Naive B cell (primary cell): ENCODE data around the gene PLXNA4. TPM values are rescaled to one million over a fixed set of nuclear protein-coding genes. Genes with fewer than 3 reads are reported as not detected.
"Not testable (repeated sequence)": the region's sequence is repeated elsewhere in the genome, so short reads cannot be mapped to it uniquely, and the experiment has no call there.

Source experiments
- ATAC-seq, 2 donors: fragments of 150-1000 bp; cut with Tn5 transposase; 2 replicates each; pipeline ENCODE4 v1.10.0; 2021; ENCODE audit warnings: low read depth in 2 of 2, mild to moderate bottlenecking in 2 of 2, moderate library complexity in 2 of 2
- DNase-seq: peaks from one replicate; pipeline ENCODE4 v3.0.0; 2022
- H3K27ac Mint-ChIP-seq, 6 donors: one replicate each; pipeline ENCODE4 v1.8.0; 2020 to 2022; ENCODE audit warnings: mild to moderate bottlenecking in 6 of 6, mixed read lengths in 6 of 6, moderate library complexity in 5 of 6, inconsistent platforms in 2 of 6
- H3K27me3 Mint-ChIP-seq, 3 donors: one replicate each; pipeline ENCODE4 v1.8.0; 2021 to 2022; ENCODE audit warnings: mixed read lengths in 3 of 3, mild to moderate bottlenecking in 1 of 3
- H3K36me3 Mint-ChIP-seq, 2 donors: one replicate each; pipeline ENCODE4 v1.8.0; 2020 to 2022; ENCODE audit warnings: mixed read lengths in 2 of 2, inconsistent platforms in 1 of 2, mild to moderate bottlenecking in 1 of 2
- H3K4me1 Mint-ChIP-seq, 3 donors: one replicate each; pipeline ENCODE4 v1.8.0; 2020 to 2022; ENCODE audit warnings: mixed read lengths in 3 of 3, inconsistent platforms in 1 of 3, mild to moderate bottlenecking in 1 of 3, moderate library complexity in 1 of 3
- H3K4me3 Mint-ChIP-seq, 8 donors: one replicate each; pipeline ENCODE4 v1.8.0; 2020 to 2022; ENCODE audit warnings: mild to moderate bottlenecking in 8 of 8, mixed read lengths in 8 of 8, moderate library complexity in 8 of 8, inconsistent platforms in 2 of 8
- H3K9me3 Mint-ChIP-seq, 7 donors: one replicate each; pipeline ENCODE4 v1.8.0; 2020 to 2022; ENCODE audit warnings: mixed read lengths in 7 of 7, mild to moderate bottlenecking in 5 of 7, inconsistent platforms in 2 of 7, moderate library complexity in 1 of 7
- polyA plus RNA-seq, 6 donors: library from polyadenylated mRNA; unstranded; fragments of 300-500 nt; fragmentation: Illumina TruSeq; gene quantifications; one replicate each; pipeline ENCODE4 v1.2.3, GENCODE V29; 2021; ENCODE audit warnings: low read depth in 6 of 6

Gene PLXNA4
- polyA plus RNA-seq, 6 donors from 2014 or later: not detected

- Mint-ChIP-seq H3K9me3 (peaks cover 2 to 18% (median 11%) of the 10 kb centered on the region in 7 donors), H3K4me1 (no peaks in the 10 kb centered on the region), H3K27ac (no peak overlapping the region), H3K27me3 (peaks cover 0 to 9% (median 4%) of the 10 kb centered on the region in 3 donors), H3K4me3 (no peak overlapping the region), H3K36me3 (peaks cover 0 to 6% of the 10 kb centered on the region in 2 donors)
- ATAC-seq (no peak), DNase-seq (no peak)
Observed at GRCh38 chr7:132189881-132190280, 386.4 kb downstream of the PLXNA4 start.

GRCh38 chr7:132187869-132188789, 388.1 kb downstream of the PLXNA4 start:
- ATAC-seq (no peak), DNase-seq (no peak)
- Mint-ChIP-seq H3K27ac (peak overlapping the region in 1 of 6 donors; percentile 16), H3K36me3 (peaks cover 0 to 6% of the 10 kb centered on the region in 2 donors), H3K4me1 (no peaks in the 10 kb centered on the region), H3K9me3 (peaks cover 2 to 18% (median 11%) of the 10 kb centered on the region in 7 donors), H3K27me3 (peaks cover 0 to 9% (median 2%) of the 10 kb centered on the region in 3 donors), H3K4me3 (no peak overlapping the region)

DNA sequence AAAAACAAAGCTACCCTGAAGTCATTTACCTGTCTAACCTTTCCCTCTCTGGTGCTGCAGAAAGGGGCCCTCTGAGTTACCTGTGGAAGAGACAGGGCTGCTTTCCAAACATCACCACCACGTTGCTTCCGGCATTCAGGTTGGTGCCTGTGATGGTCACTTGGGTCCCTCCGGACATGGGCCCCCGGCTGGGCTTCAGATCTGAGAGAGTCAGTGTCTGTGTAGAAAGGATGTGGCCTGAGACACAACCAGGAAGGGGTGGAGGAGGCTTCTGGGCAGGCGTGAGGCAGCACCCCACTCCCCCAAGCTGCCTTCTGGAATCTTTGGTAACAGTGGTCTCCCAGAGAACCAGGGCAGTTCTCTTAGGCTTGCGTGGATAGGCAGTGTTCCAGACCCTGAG, 388.9 kb downstream of the PLXNA4 start:
- no peak for DNase-seq
- Mint-ChIP-seq H3K36me3 (peaks cover 0 to 6% of the 10 kb centered on the region in 2 donors), H3K27me3 (peaks cover 0 to 9% (median 0%) of the 10 kb centered on the region in 3 donors)

DNA sequence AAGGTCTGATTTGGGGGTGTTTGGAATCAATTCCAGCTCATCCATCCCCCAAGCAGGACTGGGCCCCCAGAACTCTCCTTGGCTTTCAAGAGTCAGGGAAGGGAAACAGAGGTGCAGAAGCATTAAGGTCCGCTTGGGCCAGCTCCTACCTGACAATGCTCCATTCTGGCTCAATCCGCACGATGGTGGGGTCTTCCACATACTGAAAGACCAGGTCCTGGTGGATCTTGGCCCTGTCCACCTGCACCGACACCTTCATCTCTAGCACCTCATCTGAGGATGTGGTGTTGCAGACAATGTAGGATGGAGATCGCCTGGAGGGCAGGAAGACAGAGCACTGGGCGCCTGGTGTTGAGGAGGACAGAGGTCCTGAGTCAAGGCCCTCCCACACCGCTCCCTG, 391.1 kb downstream of the PLXNA4 start:
- DNase-seq (no peak), ATAC-seq (no peak)
- Mint-ChIP-seq H3K27ac (no peak overlapping the region), H3K36me3 (peaks cover 0 to 6% of the 10 kb centered on the region in 2 donors), H3K4me3 (no peak overlapping the region), H3K4me1 (no peaks in the 10 kb centered on the region), H3K9me3 (peaks cover 2 to 12% (median 8%) of the 10 kb centered on the region in 7 donors), H3K27me3 (peaks cover 0 to 16% (median 0%) of the 10 kb centered on the region in 3 donors)

More for the DNA sequence above, 388.9 kb downstream of the PLXNA4 start:
- no peak overlapping the region for H3K27ac Mint-ChIP-seq
- ATAC-seq: no peak
- H3K4me1 Mint-ChIP-seq: no peaks in the 10 kb centered on the region
- no peak overlapping the region for H3K4me3 Mint-ChIP-seq
- H3K9me3 Mint-ChIP-seq: peaks cover 2 to 18% (median 11%) of the 10 kb centered on the region in 7 donors

DNA sequence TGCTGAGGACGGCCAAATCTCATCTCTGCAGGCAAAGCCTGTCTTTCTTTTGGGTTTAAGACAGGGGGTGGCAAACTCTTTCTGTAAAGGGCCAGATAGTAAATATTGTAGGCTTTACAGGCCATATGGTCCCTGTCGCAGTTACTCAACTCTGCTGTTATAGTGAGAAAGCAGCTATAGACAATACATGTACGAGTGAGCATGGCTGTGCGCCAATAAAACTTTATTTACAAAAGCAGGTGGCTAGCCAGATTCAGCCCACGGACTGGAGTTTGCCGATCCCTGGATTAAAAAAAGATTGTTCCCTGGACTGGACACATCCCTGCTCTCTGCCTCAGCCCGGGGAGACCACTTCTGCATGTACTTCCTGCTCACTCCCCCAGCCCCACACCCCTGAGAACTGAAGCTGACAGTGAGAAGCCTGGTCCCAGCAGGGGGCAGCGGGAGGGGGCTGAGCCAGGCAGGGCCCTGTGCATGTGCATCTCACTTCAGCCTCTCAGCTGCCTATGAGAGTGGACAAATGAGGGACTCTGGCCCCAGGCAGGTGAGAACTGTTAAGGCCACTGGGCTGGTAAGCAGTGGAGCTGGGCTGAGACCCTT, 392.4 kb downstream of the PLXNA4 start:
- Mint-ChIP-seq H3K36me3 (peaks cover 0 to 6% of the 10 kb centered on the region in 2 donors), H3K27ac (no peak overlapping the region), H3K9me3 (peaks cover 2 to 11% (median 8%) of the 10 kb centered on the region in 7 donors), H3K27me3 (peaks cover 0 to 12% (median 0%) of the 10 kb centered on the region in 3 donors), H3K4me3 (no peak overlapping the region), H3K4me1 (no peaks in the 10 kb centered on the region)
- DNase-seq (no peak), ATAC-seq (no peak)

GRCh38 chr7:132182992-132183391, 393.3 kb downstream of the PLXNA4 start:
- Mint-ChIP-seq H3K27ac (no peak overlapping the region), H3K4me1 (no peaks in the 10 kb centered on the region), H3K9me3 (peaks cover 2 to 11% (median 8%) of the 10 kb centered on the region in 7 donors), H3K4me3 (no peak overlapping the region), H3K27me3 (peaks cover 0 to 7% (median 0%) of the 10 kb centered on the region in 3 donors), H3K36me3 (peaks cover 0 to 6% of the 10 kb centered on the region in 2 donors)
- no peak for ATAC-seq
- DNase-seq: no peak

DNA sequence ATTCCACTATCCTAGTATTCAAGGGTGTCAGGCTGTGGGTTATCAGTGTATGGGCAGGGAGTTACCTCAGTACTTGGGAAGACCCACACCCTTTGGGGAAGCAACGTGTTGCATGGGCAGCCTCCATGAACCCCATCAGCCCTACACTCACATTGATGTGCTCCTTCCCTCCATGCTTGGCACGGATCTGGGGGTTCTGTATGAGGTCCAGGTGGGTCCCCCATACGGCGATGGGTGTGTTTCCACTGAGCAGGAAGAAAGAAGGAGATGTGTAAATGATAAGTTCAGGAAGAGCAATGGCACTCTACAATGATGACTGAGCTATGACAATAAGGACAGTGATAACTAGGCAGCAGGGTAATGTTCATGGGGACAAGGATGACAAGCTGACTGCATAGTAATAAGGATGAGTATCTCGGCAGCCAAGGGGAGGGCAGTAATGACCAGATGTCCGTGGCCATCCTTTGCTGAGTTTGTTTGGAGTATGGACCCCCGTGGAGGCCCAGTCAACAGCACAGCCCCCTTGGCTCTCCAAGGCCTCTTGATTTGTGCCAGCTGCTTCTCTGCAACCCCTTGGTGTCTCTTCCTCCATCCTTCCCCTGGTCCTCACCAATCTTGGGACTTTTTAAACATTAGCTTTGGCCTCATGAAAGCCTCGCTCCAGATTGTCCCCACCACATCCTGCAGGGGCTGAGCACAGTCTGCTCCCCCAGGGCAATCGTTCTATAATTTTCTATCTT, 394.2 kb downstream of the PLXNA4 start:
- no peak overlapping the region for H3K27ac Mint-ChIP-seq
- no peaks in the 10 kb centered on the region for H3K4me1 Mint-ChIP-seq
- H3K36me3 Mint-ChIP-seq: peaks cover 0 to 3% of the 10 kb centered on the region in 2 donors
- ATAC-seq (no peak), DNase-seq (no peak)
- H3K27me3 Mint-ChIP-seq: peaks cover 0 to 7% (median 0%) of the 10 kb centered on the region in 3 donors
- peaks cover 0 to 7% (median 5%) of the 10 kb centered on the region in 7 donors for H3K9me3 Mint-ChIP-seq
- H3K4me3 Mint-ChIP-seq: no peak overlapping the region

DNA sequence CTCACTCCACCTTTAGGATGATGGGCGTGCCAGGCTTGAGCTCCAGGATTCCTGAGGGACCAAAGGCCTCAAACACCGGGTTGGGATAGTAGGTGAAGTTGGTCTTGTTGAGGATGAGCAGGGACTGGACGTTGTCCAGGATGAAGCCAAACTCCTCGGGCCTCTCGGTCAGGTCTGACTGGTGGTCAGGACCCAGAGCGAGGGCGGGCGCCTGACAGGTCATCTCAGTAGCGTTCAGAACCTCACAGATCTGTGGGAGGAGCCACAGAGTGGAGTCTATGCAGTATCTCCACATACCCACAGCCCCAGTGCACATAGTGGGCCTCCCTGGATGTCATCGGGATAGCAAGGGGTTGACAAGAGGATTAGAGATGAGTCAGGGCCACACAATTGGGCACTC, 394.9 kb downstream of the PLXNA4 start:
- no peaks in the 10 kb centered on the region for H3K4me1 Mint-ChIP-seq
- ATAC-seq (no peak), DNase-seq (no peak)
- H3K36me3 Mint-ChIP-seq: no peaks in the 10 kb centered on the region
- H3K27ac Mint-ChIP-seq: no peak overlapping the region
- H3K9me3 Mint-ChIP-seq: no peaks in the 10 kb centered on the region
- peaks cover 0 to 7% (median 0%) of the 10 kb centered on the region in 3 donors for H3K27me3 Mint-ChIP-seq
- no peak overlapping the region for H3K4me3 Mint-ChIP-seq

DNA sequence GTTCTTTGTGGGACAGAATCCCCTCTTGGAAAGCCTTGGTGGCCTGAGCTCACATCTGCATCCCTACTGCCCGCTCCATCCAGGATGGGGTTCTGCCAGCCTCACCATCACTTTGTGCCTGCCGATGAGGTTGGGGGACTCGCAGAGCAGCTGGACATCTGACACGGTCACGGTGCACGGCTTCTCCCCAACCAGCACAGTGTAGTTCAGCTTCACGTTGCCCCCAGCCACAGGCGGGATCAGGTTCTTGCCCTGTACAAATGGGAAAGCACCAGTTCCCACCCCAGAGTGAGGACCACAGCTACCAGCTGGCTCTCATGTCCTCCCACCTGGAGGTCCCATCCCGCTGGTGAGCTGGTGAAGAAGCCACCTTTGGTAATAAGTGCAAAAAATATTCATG, 395.8 kb downstream of the PLXNA4 start:
- DNase-seq (no peak), ATAC-seq (no peak)
- Mint-ChIP-seq H3K36me3 (no peaks in the 10 kb centered on the region), H3K4me1 (no peaks in the 10 kb centered on the region), H3K9me3 (no peaks in the 10 kb centered on the region), H3K4me3 (no peak overlapping the region), H3K27ac (no peak overlapping the region), H3K27me3 (peaks cover 0 to 7% (median 0%) of the 10 kb centered on the region in 3 donors)

- Mint-ChIP-seq H3K4me1 (no peaks in the 10 kb centered on the region), H3K27ac (no peak overlapping the region), H3K4me3 (no peak overlapping the region), H3K27me3 (peaks cover 0 to 7% (median 0%) of the 10 kb centered on the region in 3 donors), H3K9me3 (no peaks in the 10 kb centered on the region), H3K36me3 (no peaks in the 10 kb centered on the region)
- DNase-seq: no peak
- ATAC-seq: no peak
Observed at GRCh38 chr7:132179681-132180080, 396.6 kb downstream of the PLXNA4 start.

GRCh38 chr7:132179080-132179430, 397.2 kb downstream of the PLXNA4 start:
- H3K27me3 Mint-ChIP-seq: peaks cover 0 to 7% (median 0%) of the 10 kb centered on the region in 3 donors
- H3K9me3 Mint-ChIP-seq: no peaks in the 10 kb centered on the region
- no peak for DNase-seq
- no peak for ATAC-seq
- no peak overlapping the region for H3K4me3 Mint-ChIP-seq
- no peak overlapping the region for H3K27ac Mint-ChIP-seq
- H3K4me1 Mint-ChIP-seq: no peaks in the 10 kb centered on the region
- no peaks in the 10 kb centered on the region for H3K36me3 Mint-ChIP-seq

DNA sequence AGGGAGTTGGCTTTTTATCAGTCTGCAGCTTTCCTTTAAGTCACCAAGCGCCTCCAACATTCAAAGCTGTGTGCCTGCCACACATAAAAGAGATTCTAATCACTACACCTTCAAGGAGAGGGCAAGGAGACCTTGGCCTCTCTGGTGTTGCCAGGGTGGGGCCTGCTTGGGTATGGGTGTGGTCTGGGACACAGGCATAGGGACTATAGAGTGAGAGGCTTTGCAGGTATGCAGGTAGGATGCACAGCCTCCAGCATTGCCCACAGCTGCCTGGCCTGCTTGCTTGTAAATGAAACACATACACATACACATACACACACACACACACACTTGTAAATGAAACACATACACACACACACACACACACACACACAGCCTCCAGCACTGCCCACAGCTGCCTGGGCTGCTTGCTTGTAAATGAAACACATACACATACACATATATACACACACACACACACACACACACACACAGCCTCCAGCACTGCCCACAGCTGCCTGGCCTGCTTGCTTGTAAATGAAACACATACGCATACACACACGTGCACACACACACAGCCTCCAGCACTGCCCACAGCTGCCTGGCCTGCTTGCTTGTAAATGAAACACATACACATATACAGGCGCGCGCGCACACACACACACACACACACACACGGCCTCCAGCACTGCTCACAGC, 397.7 kb downstream of the PLXNA4 start:
- not testable (repeated sequence) for H3K27me3 Mint-ChIP-seq, H3K4me3 Mint-ChIP-seq, H3K27ac Mint-ChIP-seq, DNase-seq, ATAC-seq, H3K36me3 Mint-ChIP-seq, H3K4me1 Mint-ChIP-seq, H3K9me3 Mint-ChIP-seq
